ENCODE measurements around the gene MEGF9.

GRCh38 chr9:120715389-120715924 is 1.2 kb upstream of the MEGF9 start:
- TF ChIP-seq CTCF (IDR thresholded peaks at IDR 0.05; ENCODE audit: low read length): no peak
- no peak for TF ChIP-seq EZH2 (IDR thresholded peaks at IDR 0.05; ENCODE audit: borderline replicate concordance, low read length)

Data from OCI-LY1 (cell line).